Measurements from ENCODE around the gene MCFD2.

MCFD2 gene

GRCh38 chr2:46902465-46902864, 13.1 kb downstream of the MCFD2 start:
- in situ Hi-C loops (cut with MboI; ENCODE audit: low pct_unique_long_range_greater_than_20kb, low sequenced_read_pairs, unreplicated experiment) = no loop called here
- TF ChIP-seq CTCF (IDR thresholded peaks at IDR 0.05; ENCODE audit: extremely low read depth, insufficient read depth, missing control alignments) = no peak

GRCh38 chr2:46901611-46902010, 14.0 kb downstream of the MCFD2 start:
- TF ChIP-seq CTCF (IDR thresholded peaks at IDR 0.05; ENCODE audit: extremely low read depth, insufficient read depth, missing control alignments) = no peak
- in situ Hi-C loops (cut with MboI; ENCODE audit: low pct_unique_long_range_greater_than_20kb, low sequenced_read_pairs, unreplicated experiment) = no loop called here
- no peak for DNase-seq (ENCODE audit: low spot score)

More at GRCh38 chr2:46902465-46902864, 13.1 kb downstream of the MCFD2 start:
- DNase-seq (ENCODE audit: low spot score) = no peak

- in situ Hi-C loops (cut with MboI; ENCODE audit: low pct_unique_long_range_greater_than_20kb, low sequenced_read_pairs, unreplicated experiment) = no loop called here
- DNase-seq (ENCODE audit: low spot score) = no peak
- no peak for TF ChIP-seq CTCF (IDR thresholded peaks at IDR 0.05; ENCODE audit: extremely low read depth, insufficient read depth, missing control alignments)
Measured at GRCh38 chr2:46900381-46900780, 15.2 kb downstream of the MCFD2 start.

GRCh38 chr2:46899053-46899452, 16.6 kb downstream of the MCFD2 start:
- in situ Hi-C loops (cut with MboI; ENCODE audit: low pct_unique_long_range_greater_than_20kb, low sequenced_read_pairs, unreplicated experiment) = no loop called here
- no peak for TF ChIP-seq CTCF (IDR thresholded peaks at IDR 0.05; ENCODE audit: extremely low read depth, insufficient read depth, missing control alignments)
- no peak for DNase-seq (ENCODE audit: low spot score)

GRCh38 chr2:46898024-46898423, 17.6 kb downstream of the MCFD2 start:
- DNase-seq (ENCODE audit: low spot score) = no peak
- in situ Hi-C loops (cut with MboI; ENCODE audit: low pct_unique_long_range_greater_than_20kb, low sequenced_read_pairs, unreplicated experiment) = no loop called here
- TF ChIP-seq CTCF (IDR thresholded peaks at IDR 0.05; ENCODE audit: extremely low read depth, insufficient read depth, missing control alignments) = no peak

GRCh38 chr2:46893269-46893939, 22.2 kb downstream of the MCFD2 start:
- no peak for DNase-seq (ENCODE audit: low spot score)
- in situ Hi-C loops (cut with MboI; ENCODE audit: low pct_unique_long_range_greater_than_20kb, low sequenced_read_pairs, unreplicated experiment) = no loop called here
- no peak for TF ChIP-seq CTCF (IDR thresholded peaks at IDR 0.05; ENCODE audit: extremely low read depth, insufficient read depth, missing control alignments)
